Pons (tissue), 1 donor: ENCODE data around the gene FOXRED2.
"Not testable (repeated sequence)": the region's sequence is repeated elsewhere in the genome, so short reads cannot be mapped to it uniquely, and the experiment has no call there.

Source experiments
- DNase-seq: peaks from one replicate; pipeline ENCODE4 v3.0.0-alpha.2; 2016; ENCODE audit warnings: low spot score

FOXRED2 gene

DNA sequence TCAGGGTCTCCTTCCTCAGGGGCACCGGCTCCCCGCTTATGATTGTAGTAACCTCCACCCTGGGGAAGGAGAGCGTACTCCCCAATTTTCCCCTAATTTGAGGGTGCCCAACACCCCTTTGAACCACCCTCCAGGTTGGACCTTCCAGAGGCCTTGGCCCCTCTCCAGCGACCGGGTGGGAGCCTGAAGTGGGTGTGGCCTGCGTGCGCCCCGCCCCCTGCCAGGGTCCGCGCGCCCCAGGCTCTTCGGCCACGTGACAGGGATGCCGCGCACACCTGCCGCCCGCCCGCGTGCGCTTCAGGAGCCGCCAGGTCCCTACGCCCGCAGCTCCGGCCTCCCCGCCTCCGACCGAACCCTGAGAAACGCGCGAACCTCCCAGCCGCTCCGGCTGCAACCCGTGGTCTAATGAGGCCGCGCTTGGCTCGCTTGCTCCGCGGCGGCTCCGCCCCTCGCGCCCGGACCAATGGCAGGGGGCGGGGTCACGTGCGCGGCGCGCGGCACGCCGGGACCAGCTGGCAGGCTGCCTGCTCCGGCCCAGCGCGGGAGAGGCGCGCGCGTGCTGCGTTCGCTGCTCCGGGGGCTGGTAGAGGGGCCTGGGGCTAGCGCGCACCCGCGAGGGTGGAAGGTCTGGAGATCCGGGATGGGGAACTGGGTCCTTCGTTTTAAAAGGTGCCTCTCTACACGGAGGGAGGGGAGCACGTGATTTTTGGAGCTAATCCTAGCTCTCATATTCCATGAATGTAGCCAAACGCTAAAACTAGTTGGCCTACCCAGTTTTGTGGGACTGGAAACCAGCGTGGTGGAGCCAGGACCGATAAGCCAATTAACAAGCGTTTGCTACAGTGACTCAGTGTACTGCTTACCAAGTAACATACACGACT lies at the start of gene FOXRED2:
TSS of gene FOXRED2 (minus strand) at position 404 of the 881 bp plus-strand sequence. CDS start 618 bp downstream, outside the sequence.
- peak; percentile 69 for DNase-seq

- no peak for DNase-seq
These were observed 47.3 kb upstream of the FOXRED2 start for GRCh38 chr22:36554098-36554497.

- DNase-seq, result no peak
These were observed 45.4 kb upstream of the FOXRED2 start for GRCh38 chr22:36552289-36552688.

- no peak for DNase-seq
These were observed 44.1 kb upstream of the FOXRED2 start for GRCh38 chr22:36550701-36551495.

DNA sequence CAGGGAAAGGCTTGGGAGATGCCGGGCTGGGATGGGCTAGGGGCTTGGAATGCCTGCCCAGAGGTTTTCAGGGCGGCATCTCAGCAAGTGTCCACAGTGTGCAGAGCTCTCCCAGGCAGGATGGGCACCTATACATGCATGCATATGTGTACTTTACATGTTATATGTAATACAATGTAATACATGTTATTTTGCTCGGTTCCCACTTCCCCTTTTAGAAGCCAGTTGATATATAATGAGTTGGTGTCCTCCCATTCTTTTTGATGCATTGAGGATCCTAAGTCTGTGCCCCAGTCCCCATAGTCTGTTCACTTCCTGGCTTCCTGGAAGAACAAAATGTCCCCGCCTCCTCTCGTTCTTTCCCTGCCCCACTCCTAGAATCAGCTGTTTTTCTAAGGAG lies 42.2 kb upstream of the FOXRED2 start:
- DNase-seq, result no peak

GRCh38 chr22:36548606-36549005 lies 41.8 kb upstream of the FOXRED2 start:
- no peak for DNase-seq

- DNase-seq, result no peak
These were observed 40.1 kb upstream of the FOXRED2 start for GRCh38 chr22:36546932-36547331.

DNA sequence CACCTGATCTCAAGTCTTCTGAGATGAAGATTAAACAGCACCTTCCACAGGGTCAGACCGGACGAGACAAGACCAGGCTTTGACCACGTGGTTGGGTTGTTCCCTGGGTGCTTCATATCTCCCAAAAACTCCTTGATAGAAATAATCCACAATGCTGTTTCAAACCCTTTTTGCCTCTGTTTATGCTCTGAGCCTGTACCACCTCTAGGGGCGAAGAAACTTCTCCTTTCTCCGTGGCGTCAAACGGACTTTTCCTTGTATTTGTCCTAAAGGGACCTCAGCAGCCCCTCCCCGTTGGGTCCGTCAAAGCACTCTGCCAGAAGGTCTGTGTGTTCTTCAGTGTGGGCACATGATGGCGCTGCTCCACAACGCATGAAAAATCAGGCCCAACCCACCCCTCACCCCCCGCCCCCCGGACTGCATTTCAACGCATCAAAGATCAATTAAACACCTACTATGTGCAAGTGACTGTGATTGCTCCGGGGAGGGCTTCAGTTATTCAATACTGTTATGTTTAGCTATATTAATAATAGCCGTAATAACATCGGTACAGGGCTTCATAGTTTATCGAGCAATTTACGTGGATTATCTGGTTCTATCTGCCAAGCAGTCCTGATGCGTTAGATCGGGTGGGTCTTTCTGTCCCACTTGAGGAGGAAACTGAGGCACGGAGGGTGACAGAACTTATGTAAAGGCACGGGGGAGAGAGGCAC lies 39.4 kb upstream of the FOXRED2 start:
- peak; percentile 31 for DNase-seq

DNA sequence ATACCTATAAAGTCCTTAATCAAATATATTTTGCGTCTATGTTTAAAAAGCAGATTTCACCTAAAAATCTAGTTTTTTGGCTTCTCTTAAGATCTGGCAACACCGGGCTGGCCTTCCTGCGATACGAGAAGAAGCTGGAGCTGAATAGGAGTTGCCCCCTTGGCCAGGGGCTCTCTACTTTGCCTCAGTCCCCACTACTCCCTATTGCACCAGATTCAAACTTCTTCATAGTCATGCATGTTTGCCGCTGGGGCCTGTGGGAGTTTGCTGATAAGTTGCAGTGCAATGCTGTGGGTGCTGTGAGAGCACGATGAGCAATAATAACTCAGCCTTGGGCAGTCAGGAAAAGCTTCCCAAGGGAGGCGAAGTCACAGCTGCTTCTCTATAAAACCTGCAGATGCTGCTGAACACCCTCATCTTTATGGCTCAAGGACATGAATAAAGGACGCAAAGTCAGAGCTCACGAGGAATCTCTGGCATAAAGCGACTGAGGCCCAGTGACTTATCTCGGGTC lies 37.3 kb upstream of the FOXRED2 start:
- DNase-seq, result no peak

GRCh38 chr22:36541831-36542411 lies 35.1 kb upstream of the FOXRED2 start:
- no peak for DNase-seq

DNA sequence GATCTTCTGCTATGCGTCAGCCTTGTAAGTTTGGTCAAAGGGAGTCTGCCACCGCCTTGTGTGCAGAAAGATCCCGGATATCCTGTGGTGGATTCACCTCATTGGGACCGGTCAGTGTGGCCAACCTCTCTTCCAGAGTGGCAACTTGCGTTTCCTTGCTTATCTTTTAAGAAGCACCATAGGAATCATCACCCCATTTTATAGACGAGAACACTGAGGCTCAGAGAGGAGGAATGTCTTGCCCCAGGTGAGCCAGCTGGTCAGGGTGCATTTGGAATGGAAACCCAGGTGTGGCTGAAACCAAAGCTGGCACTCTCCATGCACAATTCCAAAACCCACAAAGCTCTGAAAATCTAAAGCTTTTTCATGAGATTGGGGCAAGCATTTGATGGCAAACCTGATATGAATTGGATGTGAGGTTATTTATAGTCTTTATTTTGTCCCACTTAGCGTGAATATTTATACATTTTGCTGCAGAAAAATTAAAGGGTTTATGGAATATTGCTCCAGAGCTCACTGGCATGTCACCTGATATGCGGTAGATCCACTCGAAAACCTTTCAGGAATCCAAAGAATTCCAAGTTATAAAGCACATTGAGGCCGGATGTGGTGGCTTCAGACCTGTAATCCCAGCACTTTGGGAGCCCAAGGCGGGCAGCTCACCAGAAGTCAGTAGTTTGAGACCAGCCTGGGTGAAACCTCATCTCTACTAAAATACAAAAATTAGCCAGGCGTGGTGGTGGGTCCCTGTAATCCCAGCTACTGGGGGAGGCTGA lies 34.2 kb upstream of the FOXRED2 start:
- DNase-seq, result no peak

DNA sequence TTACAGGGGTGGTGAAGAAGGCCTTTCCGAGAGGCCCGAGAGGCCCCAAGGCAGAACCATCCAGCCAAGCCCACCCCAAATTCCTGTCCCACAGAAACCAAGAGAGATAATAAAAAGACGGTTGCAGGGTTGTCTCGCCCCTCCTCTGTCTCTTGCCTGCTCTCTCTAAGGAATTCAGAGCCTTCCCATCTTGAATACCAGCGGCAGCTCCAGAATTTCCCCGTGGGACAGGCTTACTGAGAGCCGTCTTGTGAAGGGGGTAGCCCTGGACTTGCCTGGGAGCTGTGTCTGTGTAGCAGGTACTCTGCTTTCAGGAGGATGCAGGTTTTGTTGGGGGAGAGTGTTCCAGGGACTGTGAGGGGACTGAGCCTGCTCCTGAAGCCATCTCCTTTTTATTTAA lies 31.7 kb upstream of the FOXRED2 start:
- no peak for DNase-seq

- no peak for DNase-seq
These were observed 29.9 kb upstream of the FOXRED2 start for GRCh38 chr22:36536717-36537116.

DNA sequence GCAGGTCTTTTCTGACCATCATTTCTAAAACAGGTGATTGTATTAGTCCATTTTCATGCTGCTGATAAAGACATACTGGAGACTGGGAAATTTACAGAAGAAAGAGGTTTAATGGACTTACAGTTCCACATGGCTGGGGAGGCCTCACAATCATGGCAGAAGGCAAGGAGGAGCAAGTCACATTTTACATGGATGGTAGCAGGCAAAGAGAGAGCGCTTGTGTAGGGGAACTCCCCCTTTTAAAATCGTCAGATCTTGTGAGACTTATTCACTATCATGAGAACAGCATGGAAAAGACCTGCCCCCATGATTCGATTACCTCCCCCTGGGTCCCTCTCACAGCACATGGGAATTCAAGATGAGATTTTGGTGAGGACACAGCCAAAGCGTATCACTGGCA lies 26.5 kb upstream of the FOXRED2 start:
- DNase-seq, result not testable (repeated sequence)

- no peak for DNase-seq
These were observed 25.6 kb upstream of the FOXRED2 start for GRCh38 chr22:36532466-36532865.

GRCh38 chr22:36528795-36529751 lies 22.2 kb upstream of the FOXRED2 start, which contains the start of gene EIF3D:
TSS of gene EIF3D (minus strand) at chr22:36529166. CDS start at chr22:36526121, 3,045 bp downstream.
- DNase-seq, result peak; percentile 99

GRCh38 chr22:36528341-36528740 lies 21.5 kb upstream of the FOXRED2 start:
- no peak for DNase-seq

GRCh38 chr22:36522662-36523061 lies 15.8 kb upstream of the FOXRED2 start:
- DNase-seq, result no peak

- peak; percentile 37 for DNase-seq
These were observed 13.6 kb upstream of the FOXRED2 start for GRCh38 chr22:36520423-36520822.

GRCh38 chr22:36519906-36520305 lies 13.1 kb upstream of the FOXRED2 start:
- peak; percentile 32 for DNase-seq
